Aorta (tissue), 5 donors: ENCODE results near the gene DAPP1. TPM values are rescaled to one million over a fixed set of nuclear protein-coding genes. Genes with fewer than 3 reads are reported as not detected.
A peak's percentile ranks its signal among the peaks of the same experiment; 100 is the strongest.

Experiments
- ATAC-seq: fragments of 200-7000 bp; cut with Tn5 transposase; one replicate; pipeline ENCODE4 v1.9.1; 2022; ENCODE audit warnings: moderate library complexity; ENCODE audit not compliant: low FRiP score
- DNase-seq, 2 donors: peaks; one replicate each; pipeline ENCODE4 v3.0.0-alpha.2; 2020
- H3K27ac ChIP-seq, 2 donors: one replicate each; pipeline ENCODE4 v1.5.1; 2013; ENCODE audit warnings: low read length in 2 of 2, mild to moderate bottlenecking in 2 of 2, moderate library complexity in 2 of 2, control low read depth in 1 of 2, inconsistent platforms in 1 of 2, low read depth in 1 of 2
- H3K27me3 ChIP-seq, 2 donors: one replicate each; pipeline ENCODE4 v1.6.1; 2013; ENCODE audit warnings: control low read depth in 1 of 2, low read length in 1 of 2, mild to moderate bottlenecking in 1 of 2, moderate library complexity in 1 of 2; ENCODE audit not compliant: insufficient read depth in 2 of 2, control insufficient read depth in 1 of 2
- H3K36me3 ChIP-seq, 2 donors: one replicate each; pipeline ENCODE4 v1.6.1; 2013; ENCODE audit warnings: control low read depth in 1 of 2, low read length in 1 of 2, mild to moderate bottlenecking in 1 of 2; ENCODE audit not compliant: insufficient read depth in 2 of 2, control insufficient read depth in 1 of 2
- H3K4me1 ChIP-seq, 2 donors: one replicate each; pipeline ENCODE4 v1.6.1; 2013; ENCODE audit warnings: low read length in 2 of 2, control low read depth in 1 of 2, mild to moderate bottlenecking in 1 of 2, moderate library complexity in 1 of 2; ENCODE audit not compliant: insufficient read depth in 2 of 2, control insufficient read depth in 1 of 2
- H3K4me3 ChIP-seq, 2 donors: one replicate each; pipeline ENCODE4 v1.5.1; 2013; ENCODE audit warnings: low read length in 2 of 2, control low read depth in 1 of 2, mild to moderate bottlenecking in 1 of 2
- H3K9me3 ChIP-seq: one replicate; pipeline ENCODE4 v1.6.1; 2013; ENCODE audit warnings: mild to moderate bottlenecking, low read length; ENCODE audit not compliant: control insufficient read depth
- WGBS, 2 donors: extraction: QIAGEN DNeasy Blood & Tissue Kit; methylation state at CpG; one replicate each; pipeline ENCODE4 v1.1.7; 2013; 5-methylcytosine and 5-hydroxymethylcytosine counted together
- intact Hi-C, 2 donors: fragments of 100-400 bp; cut with DNase I; formaldehyde crosslinking; loops; one replicate each; pipeline versions ENCODE4 v1.14.2 to v1.15.0; 2022
- polyA plus RNA-seq, 2 donors: library from polyadenylated mRNA; stranded (reverse); fragments of 200-250 nt; gene quantifications; one replicate each; pipeline ENCODE4 v1.2.3, GENCODE V29; 2013
- total RNA-seq, 2 donors: library from RNA; stranded (reverse); fragmentation: NEBNext Ultra II Directional; extraction: Animal tissue kit (Norgen Biotek cat#: 25700); gene quantifications; one replicate each; pipeline ENCODE4 v1.2.1, GENCODE V29; 2021
- donor health status: healthy with polysubstance abuse.
- donor health status: Bipolar disorder and iron deficiency.
- donor health status: DM: no; HTN: no; CAD: no.
- donor health status: DM: no; HTN: no; CAD: no.
- donor health status: DM: yes; HTN: yes; CAD: no.

Gene DAPP1
- total and polyA plus RNA-seq, 4 donors: 0.28 to 6.4 (median 3.5) TPM

DNA sequence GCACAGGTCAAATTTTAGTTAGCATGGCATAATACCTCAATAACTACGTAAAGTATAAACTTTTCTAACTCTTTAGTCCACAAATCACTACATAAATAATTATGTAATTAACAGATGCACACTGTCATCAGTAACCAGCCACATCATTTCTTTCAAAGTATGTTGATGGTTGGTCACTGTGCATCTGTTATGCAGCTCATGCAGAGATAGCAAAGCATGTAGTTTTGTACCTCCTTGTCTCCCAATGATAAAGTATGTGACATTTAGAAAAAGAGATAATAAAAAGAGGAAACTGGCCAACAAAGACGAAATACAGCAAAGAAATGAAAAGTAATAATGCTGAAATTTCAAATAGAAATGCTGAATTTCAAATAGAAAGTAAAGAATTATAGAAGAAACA is 74.7 kb downstream of the DAPP1 start:
- H3K9me3 ChIP-seq: no peaks in the 10 kb centered on the region
- intact Hi-C loops: loop anchor here (5.0 kb wide), 2 partner anchors 56 to 329 kb away; partner anchors contain the start of genes DNAJB14 (in 2 of the 2) and TRMT10A (in 1 of the 2)
- no peaks in the 10 kb centered on the region for H3K36me3 ChIP-seq
- ATAC-seq (no peak), DNase-seq (no peak)
- H3K4me1 ChIP-seq: peaks cover 0 to 4% of the 10 kb centered on the region in 2 donors
- WGBS, 2 donors: 64 to 66% methylated on average over 2 of the region's 2 CpGs
- H3K27ac ChIP-seq: no peak overlapping the region
- no peaks in the 10 kb centered on the region for H3K27me3 ChIP-seq
- H3K4me3 ChIP-seq: no peak overlapping the region

- WGBS, 2 donors: 93 to 94% methylated on average over 8 of the region's 8 CpGs
- H3K27me3 ChIP-seq: no peaks in the 10 kb centered on the region
- H3K9me3 ChIP-seq: no peaks in the 10 kb centered on the region
- H3K36me3 ChIP-seq: no peaks in the 10 kb centered on the region
- no peak overlapping the region for H3K27ac ChIP-seq
- peaks cover 0 to 4% of the 10 kb centered on the region in 2 donors for H3K4me1 ChIP-seq
- intact Hi-C loops: loop anchor here (5.0 kb wide), 2 partner anchors 54 to 331 kb away; partner anchors contain the start of genes DNAJB14 (in 2 of the 2) and TRMT10A (in 1 of the 2)
- no peak for DNase-seq
- no peak for ATAC-seq
- H3K4me3 ChIP-seq: no peak overlapping the region
These were observed 76.4 kb downstream of the DAPP1 start for GRCh38 chr4:99893029-99893428.

GRCh38 chr4:99893839-99894160 is 77.2 kb downstream of the DAPP1 start:
- ATAC-seq: no peak
- H3K27ac ChIP-seq: peak overlapping the region in 1 of 2 donors; percentile 70
- H3K27me3 ChIP-seq: no peaks in the 10 kb centered on the region
- DNase-seq: no peak
- peak overlapping the region; percentile 84 to 91 for H3K4me3 ChIP-seq
- intact Hi-C loops: loop anchor here (5.0 kb wide), 2 partner anchors 54 to 331 kb away; partner anchors contain the start of genes DNAJB14 (in 2 of the 2) and TRMT10A (in 1 of the 2)
- H3K9me3 ChIP-seq: no peaks in the 10 kb centered on the region
- WGBS, 2 donors: 1% methylated on average over 12 of the region's 12 CpGs
- no peaks in the 10 kb centered on the region for H3K36me3 ChIP-seq
- peaks cover 0 to 4% of the 10 kb centered on the region in 2 donors for H3K4me1 ChIP-seq

- Histone ChIP-seq H3K9me3 (no peaks in the 10 kb centered on the region), H3K4me3 (peak within 1 kb of the TSS; percentile 84 to 91), H3K27ac (peak within 1 kb of the TSS in 1 of 2 donors; percentile 70), H3K4me1 (peaks cover 0 to 4% of the 10 kb centered on the region in 2 donors), H3K36me3 (no peaks in the 10 kb centered on the region), H3K27me3 (no peaks in the 10 kb centered on the region)
- 2 to 3% methylated on average over 31 to 40 of the region's 40 CpGs for WGBS, 2 donors
- intact Hi-C loops: loop anchor here (5.0 kb wide), 2 partner anchors 53 to 332 kb away; partner anchors contain the start of genes DNAJB14 (in 2 of the 2) and TRMT10A (in 1 of the 2)
- ATAC-seq (peak; percentile 98), DNase-seq (peak; percentile 95 to 96)
These were observed 77.8 kb downstream of the DAPP1 start, which contains the start of gene LAMTOR3 for GRCh38 chr4:99894161-99894997. Gene LAMTOR3 (minus strand): TSS chr4:99894427. CDS start chr4:99893963, 464 bp downstream.

GRCh38 chr4:99894998-99895397 is 78.4 kb downstream of the DAPP1 start:
- H3K36me3 ChIP-seq: no peaks in the 10 kb centered on the region

GRCh38 chr4:99915449-99915848 is 98.8 kb downstream of the DAPP1 start:
- H3K27ac ChIP-seq: no peak overlapping the region
- H3K27me3 ChIP-seq: no peaks in the 10 kb centered on the region
- no peaks in the 10 kb centered on the region for H3K9me3 ChIP-seq
- ATAC-seq (no peak), DNase-seq (no peak)
- H3K4me1 ChIP-seq: no peaks in the 10 kb centered on the region
- H3K4me3 ChIP-seq: no peak overlapping the region
- intact Hi-C loops: no loop called here
- H3K36me3 ChIP-seq: no peaks in the 10 kb centered on the region
- WGBS, 2 donors: 91 to 97% methylated on average over 2 of the region's 2 CpGs

More at GRCh38 chr4:99894998-99895397, 78.4 kb downstream of the DAPP1 start:
- Histone ChIP-seq H3K4me3 (peak overlapping the region in 1 of 2 donors; percentile 84), H3K27me3 (no peaks in the 10 kb centered on the region), H3K4me1 (peaks cover 0 to 4% of the 10 kb centered on the region in 2 donors), H3K9me3 (no peaks in the 10 kb centered on the region), H3K27ac (no peak overlapping the region)
- 92 to 96% methylated on average over 16 of the region's 16 CpGs for WGBS, 2 donors
- DNase-seq (no peak), ATAC-seq (no peak)
- intact Hi-C loops: loop anchor here (5.0 kb wide), 2 partner anchors 52 to 333 kb away; partner anchors contain the start of genes DNAJB14 (in 2 of the 2) and TRMT10A (in 1 of the 2)

DNA sequence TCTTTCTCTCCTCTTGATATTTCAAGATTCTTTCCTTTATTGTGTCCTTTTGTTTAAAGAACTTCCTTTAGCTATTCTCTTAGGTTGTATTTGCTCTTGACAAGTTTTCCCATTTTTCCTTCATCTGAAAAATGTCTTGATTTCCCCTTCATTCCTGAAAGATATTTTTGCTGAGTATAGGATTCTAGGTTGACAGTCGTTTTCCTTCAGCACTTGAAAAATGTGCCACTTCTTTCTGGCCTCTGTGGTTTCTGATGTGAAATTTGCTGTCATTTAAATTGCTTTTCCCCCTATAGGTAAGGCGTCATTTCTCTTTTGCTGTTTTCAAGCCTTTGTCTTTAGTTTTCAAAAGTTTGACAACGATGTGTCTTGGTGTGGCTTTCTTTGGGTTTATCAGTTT is 100.9 kb downstream of the DAPP1 start:
- intact Hi-C loops: no loop called here
- Histone ChIP-seq H3K9me3 (no peaks in the 10 kb centered on the region), H3K36me3 (no peaks in the 10 kb centered on the region), H3K27me3 (no peaks in the 10 kb centered on the region), H3K4me1 (no peaks in the 10 kb centered on the region), H3K4me3 (no peak overlapping the region), H3K27ac (no peak overlapping the region)
- ATAC-seq: no peak
- no peak for DNase-seq
- WGBS, 2 donors: 91 to 96% methylated on average over 3 of the region's 3 CpGs

- no peak for ATAC-seq
- Histone ChIP-seq H3K4me1 (no peaks in the 10 kb centered on the region), H3K36me3 (no peaks in the 10 kb centered on the region), H3K27ac (no peak overlapping the region), H3K4me3 (no peak overlapping the region), H3K9me3 (no peaks in the 10 kb centered on the region), H3K27me3 (no peaks in the 10 kb centered on the region)
- 96 to 97% methylated on average over 2 of the region's 2 CpGs for WGBS, 2 donors
- intact Hi-C loops: no loop called here
- DNase-seq: no peak
These were observed 102.0 kb downstream of the DAPP1 start for GRCh38 chr4:99918656-99919055.
